Stimulated activated naive CD8-positive, alpha-beta T cell treated with anti-CD3 and anti-CD28 coated beads, Interleukin-15, amount 100 ng/mL, for 72 hours (primary cell): Measurements from ENCODE around the gene TCP11L2.
"Not testable (repeated sequence)": the region's sequence is repeated elsewhere in the genome, so short reads cannot be mapped to it uniquely, and the experiment has no call there.

Source experiments
- ATAC-seq: fragments of 150-1000 bp; cut with Tn5 transposase; 2 replicates; pipeline ENCODE4 v1.10.0; 2021; ENCODE audit warnings: mild to moderate bottlenecking, moderate library complexity
- DNase-seq, 2 donors: peaks; one replicate each; pipeline ENCODE4 v3.0.0; 2021 to 2022
- H3K27ac Mint-ChIP-seq, 2 donors: one replicate each; pipeline ENCODE4 v1.8.0; 2022; ENCODE audit warnings: mild to moderate bottlenecking in 2 of 2, mixed read lengths in 2 of 2, moderate library complexity in 2 of 2
- H3K27me3 Mint-ChIP-seq: one replicate; pipeline ENCODE4 v1.8.0; 2022; ENCODE audit warnings: mixed read lengths
- H3K4me1 Mint-ChIP-seq: one replicate; pipeline ENCODE4 v1.8.0; 2022; ENCODE audit warnings: mild to moderate bottlenecking, mixed read lengths
- H3K4me3 Mint-ChIP-seq, 2 donors: one replicate each; pipeline ENCODE4 v1.8.0; 2022; ENCODE audit warnings: mild to moderate bottlenecking in 2 of 2, mixed read lengths in 2 of 2, moderate library complexity in 1 of 2
- H3K9me3 Mint-ChIP-seq, 2 donors: one replicate each; pipeline ENCODE4 v1.8.0; 2022; ENCODE audit warnings: mixed read lengths in 2 of 2

TCP11L2 gene

DNA sequence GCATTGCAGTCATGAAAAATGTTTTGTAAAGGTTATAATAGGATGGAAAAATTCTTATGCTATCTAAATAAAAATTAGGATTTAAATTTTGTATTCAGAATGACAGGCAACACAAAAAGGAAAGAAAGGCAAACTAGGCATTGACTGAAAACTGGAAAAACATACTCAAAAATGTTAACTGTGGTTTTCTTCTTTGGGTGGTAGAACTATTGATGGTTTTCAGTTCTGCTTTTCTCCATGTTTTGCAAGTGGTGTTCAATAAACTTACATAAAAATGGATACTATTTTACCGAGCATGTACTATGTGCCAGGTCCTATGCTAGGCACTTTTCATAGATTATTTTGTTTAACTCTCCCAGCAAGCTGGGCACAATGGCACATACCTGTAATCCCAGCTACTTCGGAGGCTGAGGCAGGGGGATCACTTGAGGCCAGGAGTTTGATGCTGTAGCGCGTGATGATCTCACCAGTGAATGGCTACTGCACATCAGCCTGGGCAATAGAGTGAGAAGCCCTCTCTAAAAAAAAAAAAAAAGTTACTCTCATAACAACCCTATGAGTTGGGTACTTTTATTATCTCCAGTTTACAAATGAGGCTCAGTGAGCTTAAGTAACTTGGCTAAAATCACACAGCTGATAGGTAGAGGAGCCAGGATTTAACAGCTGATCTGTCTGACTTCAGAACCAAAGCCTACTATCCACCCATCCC, 26.3 kb upstream of the TCP11L2 start:
- ATAC-seq (no peak), DNase-seq (no peak)
- H3K27me3 Mint-ChIP-seq: no peaks in the 10 kb centered on the region
- no peak overlapping the region for H3K4me3 Mint-ChIP-seq
- H3K27ac Mint-ChIP-seq: no peak overlapping the region
- H3K9me3 Mint-ChIP-seq: no peaks in the 10 kb centered on the region
- no peaks in the 10 kb centered on the region for H3K4me1 Mint-ChIP-seq

DNA sequence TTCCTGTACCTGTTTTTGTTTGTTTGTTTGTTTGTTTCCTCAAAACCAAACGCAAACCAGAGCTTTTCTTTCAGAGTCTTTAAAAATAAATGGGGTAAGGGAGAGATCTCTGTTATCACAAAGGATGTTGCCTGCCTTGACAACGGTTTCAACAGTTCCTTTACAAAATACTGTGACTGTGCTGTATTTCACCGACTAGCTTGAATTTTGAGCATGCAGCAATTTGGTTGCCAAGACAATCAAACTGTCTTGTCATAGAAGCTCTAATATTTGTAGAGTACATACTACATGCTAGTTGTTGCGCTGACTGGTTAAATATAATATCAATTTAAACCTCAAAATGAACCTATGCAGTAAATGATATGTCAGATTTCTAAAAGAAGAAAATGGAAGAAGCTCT, 22.4 kb upstream of the TCP11L2 start:
- Mint-ChIP-seq H3K4me1 (peaks cover 23% of the 10 kb centered on the region), H3K4me3 (no peak overlapping the region), H3K27me3 (peaks cover 7% of the 10 kb centered on the region), H3K27ac (no peak overlapping the region), H3K9me3 (peaks cover 4 to 5% of the 10 kb centered on the region in 2 donors)
- DNase-seq (no peak), ATAC-seq (no peak)

DNA sequence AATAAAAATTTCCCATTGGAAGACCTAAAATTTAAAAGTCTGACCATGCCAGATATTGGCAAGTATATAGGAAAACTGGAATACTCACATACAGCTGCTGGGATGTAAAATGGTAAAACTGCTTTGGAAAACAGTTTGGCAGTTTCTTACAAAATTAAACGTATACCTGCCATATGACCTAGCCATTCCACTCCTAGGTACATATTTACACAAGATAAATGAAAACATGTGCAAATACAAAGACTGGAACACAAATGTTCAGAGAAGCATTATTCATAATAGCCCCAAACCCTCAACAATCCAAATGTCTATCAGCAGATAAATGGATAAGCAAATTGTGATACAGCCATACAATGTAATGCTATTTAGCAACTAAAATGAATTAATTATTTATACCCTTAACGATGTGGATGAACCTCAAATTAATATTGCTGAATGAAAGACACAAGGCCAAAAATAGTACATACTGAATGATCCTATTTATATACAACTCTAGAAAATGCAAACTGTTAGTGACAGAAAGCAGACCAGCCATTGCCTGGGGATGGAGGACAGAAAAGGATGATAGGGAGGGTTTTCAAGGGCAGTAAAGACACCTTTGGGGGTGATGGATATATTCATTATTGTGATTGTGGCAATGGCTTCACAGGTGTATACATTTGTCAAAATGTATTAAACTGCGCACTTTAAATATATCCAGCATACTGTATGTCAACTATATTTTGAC, 21.3 kb upstream of the TCP11L2 start:
- Mint-ChIP-seq H3K4me3 (no peak overlapping the region), H3K27ac (no peak overlapping the region), H3K27me3 (peaks cover 7% of the 10 kb centered on the region), H3K9me3 (peaks cover 4 to 5% of the 10 kb centered on the region in 2 donors), H3K4me1 (peaks cover 32% of the 10 kb centered on the region)
- no peak for DNase-seq
- no peak for ATAC-seq

DNA sequence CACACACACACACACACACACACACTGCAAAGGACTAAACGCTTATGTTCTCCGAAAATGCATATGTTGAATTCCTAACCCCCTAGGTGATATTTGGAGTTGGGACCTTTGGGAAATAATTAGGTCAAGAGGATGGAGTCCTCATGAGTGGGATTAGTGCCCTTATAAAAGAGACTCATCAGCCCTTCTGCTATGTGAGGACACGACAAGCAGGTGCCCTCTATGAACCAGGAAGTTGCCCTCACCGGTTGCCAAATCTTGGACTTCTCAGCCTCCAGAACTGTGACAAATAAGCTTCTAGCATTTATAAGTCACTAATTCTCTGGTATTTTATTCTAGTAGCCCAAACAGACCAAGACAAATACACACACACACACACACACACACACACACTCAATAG, 20.7 kb upstream of the TCP11L2 start:
- Mint-ChIP-seq H3K27ac (no peak overlapping the region), H3K9me3 (peaks cover 4 to 5% of the 10 kb centered on the region in 2 donors), H3K27me3 (peaks cover 7% of the 10 kb centered on the region), H3K4me1 (peaks cover 34% of the 10 kb centered on the region), H3K4me3 (no peak overlapping the region)
- ATAC-seq (no peak), DNase-seq (no peak)

DNA sequence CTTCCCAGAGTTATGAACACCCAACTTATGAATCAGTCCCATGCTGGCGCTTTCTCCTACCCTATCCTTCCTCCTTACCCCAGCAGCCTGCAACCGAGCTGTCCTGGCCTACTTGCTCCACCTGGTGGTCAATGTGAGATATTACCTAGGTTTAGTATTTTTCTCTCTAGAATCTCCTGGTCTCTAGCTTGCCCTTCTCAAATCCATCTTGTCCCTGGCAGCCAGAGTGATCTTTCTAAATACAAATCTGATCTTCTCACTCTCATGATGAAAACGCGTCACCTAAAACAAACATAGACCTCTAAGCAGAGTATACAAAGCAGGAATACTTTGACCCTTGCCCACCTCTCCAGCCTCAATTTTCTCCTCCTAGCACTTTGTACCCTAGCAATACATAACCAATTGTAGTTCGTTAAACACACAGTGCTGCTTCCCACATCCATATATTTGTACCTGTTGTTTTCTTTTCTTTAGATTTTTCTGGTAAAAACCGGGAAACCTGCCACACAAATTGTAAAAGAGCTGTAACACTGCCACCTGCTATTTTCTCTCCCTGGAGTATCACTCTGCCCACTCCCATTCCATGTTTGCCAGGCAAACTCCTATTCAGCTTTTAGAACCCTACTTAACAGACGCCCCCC, 20.0 kb upstream of the TCP11L2 start:
- Mint-ChIP-seq H3K9me3 (peaks cover 4 to 5% of the 10 kb centered on the region in 2 donors), H3K27ac (peak overlapping the region in 1 of 2 donors; percentile 18), H3K4me3 (no peak overlapping the region)

DNA sequence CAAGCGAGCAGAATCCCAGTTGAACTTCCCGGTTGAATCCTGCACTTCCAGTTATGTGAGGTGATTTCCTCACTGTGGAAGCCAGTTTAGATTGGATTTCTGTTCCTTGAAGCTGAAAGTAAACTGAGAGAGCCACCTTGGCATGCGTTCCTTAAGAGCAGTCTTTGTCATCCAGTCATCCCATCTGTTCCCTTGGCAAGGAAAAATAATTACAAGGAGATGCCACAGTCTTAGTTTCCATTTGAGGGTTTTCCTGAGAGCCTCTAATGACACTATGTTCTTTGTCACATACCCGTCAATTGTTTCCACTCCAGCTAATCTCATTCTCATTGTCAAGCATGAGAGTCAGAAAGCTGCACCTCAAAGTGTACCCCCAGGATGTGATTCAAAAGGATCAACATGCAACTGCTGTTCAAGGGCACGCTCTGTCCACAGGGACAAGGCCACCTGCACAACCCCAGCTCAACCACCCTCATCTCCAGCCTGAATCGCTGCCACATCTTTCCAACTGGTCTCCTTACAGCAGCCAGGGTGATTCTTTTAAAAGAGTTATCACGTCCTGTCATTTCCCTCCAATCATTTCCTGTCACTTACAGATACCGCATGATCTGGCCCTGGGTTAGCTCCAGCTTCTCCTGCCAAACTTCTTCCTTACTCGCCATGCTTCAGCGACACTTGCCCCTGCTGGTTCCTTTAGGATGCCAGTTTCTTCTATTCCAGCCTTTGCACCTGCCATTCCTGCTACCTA, 18.0 kb upstream of the TCP11L2 start:
- Mint-ChIP-seq H3K4me3 (no peak overlapping the region), H3K27me3 (peaks cover 7% of the 10 kb centered on the region), H3K9me3 (peaks cover 4 to 9% of the 10 kb centered on the region in 2 donors), H3K4me1 (peaks cover 57% of the 10 kb centered on the region), H3K27ac (no peak overlapping the region)
- DNase-seq (no peak), ATAC-seq (peak; percentile 29)

More for the DNA sequence above, 20.0 kb upstream of the TCP11L2 start:
- Mint-ChIP-seq H3K27me3 (peaks cover 7% of the 10 kb centered on the region), H3K4me1 (peaks cover 38% of the 10 kb centered on the region)
- peak; percentile 85 for ATAC-seq
- peak; percentile 46 to 55 for DNase-seq

DNA sequence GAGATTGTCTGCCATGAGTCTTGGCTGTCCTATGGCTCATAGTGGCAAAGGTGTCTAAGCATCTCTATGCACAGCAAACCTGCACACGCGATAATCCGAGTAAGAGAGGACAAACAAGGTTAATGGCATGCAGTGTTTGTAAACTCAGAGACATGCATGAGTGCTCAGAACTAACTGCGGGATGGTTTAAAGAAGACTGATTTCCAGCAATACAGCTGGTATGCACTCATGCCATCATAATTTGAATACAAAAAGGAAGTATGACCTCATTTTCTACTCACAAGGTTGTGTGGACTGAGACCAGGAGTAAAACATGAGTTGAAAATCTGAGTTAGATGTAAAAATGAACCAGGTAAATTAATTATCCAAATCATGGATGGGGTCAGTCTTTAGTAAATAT, 16.6 kb upstream of the TCP11L2 start:
- Mint-ChIP-seq H3K9me3 (peaks cover 4 to 10% of the 10 kb centered on the region in 2 donors), H3K27ac (no peak overlapping the region), H3K27me3 (peaks cover 7% of the 10 kb centered on the region), H3K4me3 (no peak overlapping the region), H3K4me1 (peaks cover 61% of the 10 kb centered on the region)
- DNase-seq: no peak
- no peak for ATAC-seq

DNA sequence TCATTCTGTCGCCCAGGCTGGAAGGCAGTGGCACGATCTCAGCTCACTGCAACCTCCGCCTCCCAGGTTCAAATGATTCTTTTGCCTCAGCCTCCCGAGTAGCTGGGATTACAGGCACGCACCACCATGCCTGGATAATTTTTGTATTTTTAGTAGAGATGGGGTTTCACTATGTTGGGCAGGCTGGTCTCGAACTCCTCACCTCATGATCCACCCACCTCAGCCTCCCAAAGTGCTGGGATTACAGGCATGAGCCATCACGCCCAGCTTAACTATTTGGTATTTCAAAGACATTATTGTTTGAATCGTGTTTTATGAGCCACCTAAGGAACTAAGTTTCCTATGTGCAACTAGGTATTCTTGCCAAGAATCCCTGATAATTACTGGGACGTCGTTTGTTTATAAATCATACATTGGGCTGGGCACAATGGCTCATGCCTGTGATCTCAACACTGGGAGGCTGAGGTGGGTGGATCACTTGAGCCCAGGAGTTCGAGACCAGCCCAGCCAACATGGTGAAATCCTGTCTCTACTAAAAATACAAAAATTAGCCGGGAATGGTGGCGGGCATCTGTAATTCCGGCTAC, 15.9 kb upstream of the TCP11L2 start:
- not testable (repeated sequence) for H3K27me3 Mint-ChIP-seq, H3K4me3 Mint-ChIP-seq, DNase-seq, H3K27ac Mint-ChIP-seq, ATAC-seq
- Mint-ChIP-seq H3K4me1 (peaks cover 61% of the 10 kb centered on the region), H3K9me3 (peaks cover 4 to 10% of the 10 kb centered on the region in 2 donors)

DNA sequence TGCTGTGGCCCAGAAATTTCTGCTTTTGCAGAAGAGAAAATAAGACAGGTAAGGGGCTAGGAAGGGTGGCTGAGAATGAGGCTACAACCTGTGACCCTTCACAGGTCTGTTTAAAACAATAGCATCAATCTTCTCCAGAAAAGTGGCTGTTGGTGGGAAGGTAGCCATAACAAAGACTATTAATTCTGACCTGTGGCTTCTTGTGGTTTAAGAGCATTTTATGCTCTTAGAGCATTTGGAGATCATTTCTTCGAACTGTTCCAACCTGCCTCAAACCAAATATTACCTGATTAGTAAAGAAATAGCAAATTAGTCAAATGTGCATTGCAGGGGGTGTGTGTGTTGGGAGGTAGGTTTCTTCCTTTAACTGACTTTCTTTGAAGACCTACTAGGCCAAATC, 15.2 kb upstream of the TCP11L2 start:
- Mint-ChIP-seq H3K27me3 (peaks cover 7% of the 10 kb centered on the region), H3K4me3 (peak overlapping the region in 1 of 2 donors; percentile 16), H3K4me1 (peaks cover 58% of the 10 kb centered on the region), H3K9me3 (peaks cover 1 to 6% of the 10 kb centered on the region in 2 donors), H3K27ac (peak overlapping the region; percentile 91 to 98)
- DNase-seq (no peak), ATAC-seq (no peak)

DNA sequence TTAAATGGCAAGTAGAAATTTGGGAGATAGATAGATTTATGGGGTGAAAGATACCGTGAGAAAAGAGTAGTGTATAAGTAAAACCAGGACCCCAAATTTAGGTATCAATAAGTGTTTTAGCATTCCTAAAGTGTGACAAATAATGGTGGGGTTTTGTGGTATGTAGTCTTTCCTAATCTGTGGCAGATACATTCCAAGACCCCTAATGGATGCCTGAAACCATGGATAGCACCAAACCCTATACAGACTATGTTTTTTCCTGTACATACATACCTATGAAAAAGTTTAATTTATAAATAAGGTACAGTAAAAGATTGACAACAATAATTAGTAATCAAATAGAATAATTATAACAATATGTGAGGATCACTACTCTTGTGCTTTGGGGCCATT, 14.4 kb upstream of the TCP11L2 start:
- Mint-ChIP-seq H3K9me3 (peaks cover 0 to 5% of the 10 kb centered on the region in 2 donors), H3K27ac (peak overlapping the region; percentile 99), H3K4me3 (peak overlapping the region; percentile 16 to 30), H3K27me3 (peaks cover 7% of the 10 kb centered on the region), H3K4me1 (peaks cover 52% of the 10 kb centered on the region)
- ATAC-seq: no peak
- no peak for DNase-seq

DNA sequence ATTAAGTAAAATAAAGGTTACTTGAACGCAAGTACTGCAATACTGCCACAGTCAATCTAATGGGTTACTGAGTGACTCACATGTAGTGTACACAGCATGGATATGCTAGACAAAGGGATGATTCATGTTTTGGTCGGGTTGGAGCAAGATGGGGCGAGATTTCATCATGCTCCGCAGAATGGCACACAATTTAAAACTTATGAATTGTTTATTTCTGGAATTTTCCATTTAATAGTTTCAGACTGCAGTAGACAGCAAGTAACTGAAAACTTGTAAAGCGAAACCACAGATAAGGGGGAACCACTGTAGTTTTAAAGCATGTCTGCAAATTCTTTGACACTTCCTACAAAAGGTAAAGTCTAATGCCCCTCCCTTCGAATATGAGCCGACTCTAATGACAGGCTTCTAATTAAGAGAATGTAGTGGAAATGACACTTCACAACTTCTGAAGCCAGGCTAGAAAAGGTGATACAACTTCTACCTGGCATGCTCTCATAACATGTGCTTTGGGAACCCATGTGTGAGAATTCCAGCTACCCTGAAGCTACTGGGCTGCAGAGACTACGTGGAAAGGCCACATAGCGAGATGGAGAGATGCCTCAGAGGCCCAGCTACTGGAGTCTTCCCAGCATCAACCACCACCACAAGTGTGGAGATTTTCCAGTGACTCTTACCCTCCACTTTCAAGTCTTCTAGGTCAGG, 13.9 kb upstream of the TCP11L2 start:
- Mint-ChIP-seq H3K4me3 (no peak overlapping the region), H3K27ac (peak overlapping the region; percentile 99), H3K27me3 (peaks cover 7% of the 10 kb centered on the region), H3K4me1 (peaks cover 52% of the 10 kb centered on the region), H3K9me3 (peaks cover 0 to 5% of the 10 kb centered on the region in 2 donors)
- ATAC-seq (peak; percentile 97), DNase-seq (peak; percentile 39 to 52)

DNA sequence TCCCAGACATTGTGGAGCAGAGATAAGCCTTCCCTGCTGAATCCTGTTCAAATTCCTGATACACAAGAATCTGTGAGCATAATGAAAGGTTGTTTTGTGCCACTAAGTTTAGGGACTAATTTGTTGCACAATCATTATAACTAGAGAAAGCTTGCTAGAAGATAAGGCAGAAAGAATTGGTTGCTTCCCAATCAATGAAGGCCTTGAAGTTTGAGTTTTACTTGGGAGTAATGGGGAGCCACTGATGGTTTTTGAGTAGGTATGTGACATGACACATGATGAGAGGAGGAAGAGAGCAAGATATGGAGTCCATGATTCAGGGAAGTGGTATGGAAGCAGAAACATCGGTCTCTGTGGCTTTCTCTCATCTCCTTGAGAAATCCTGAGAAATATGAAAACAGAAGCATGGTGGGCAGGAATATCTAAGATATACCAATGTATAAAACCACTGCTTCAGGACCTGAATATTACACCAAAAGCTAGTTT, 13.3 kb upstream of the TCP11L2 start:
- Mint-ChIP-seq H3K4me3 (no peak overlapping the region), H3K4me1 (peaks cover 47% of the 10 kb centered on the region), H3K9me3 (peaks cover 0 to 5% of the 10 kb centered on the region in 2 donors), H3K27ac (peak overlapping the region; percentile 99), H3K27me3 (peaks cover 2% of the 10 kb centered on the region)
- no peak for DNase-seq
- ATAC-seq: no peak

DNA sequence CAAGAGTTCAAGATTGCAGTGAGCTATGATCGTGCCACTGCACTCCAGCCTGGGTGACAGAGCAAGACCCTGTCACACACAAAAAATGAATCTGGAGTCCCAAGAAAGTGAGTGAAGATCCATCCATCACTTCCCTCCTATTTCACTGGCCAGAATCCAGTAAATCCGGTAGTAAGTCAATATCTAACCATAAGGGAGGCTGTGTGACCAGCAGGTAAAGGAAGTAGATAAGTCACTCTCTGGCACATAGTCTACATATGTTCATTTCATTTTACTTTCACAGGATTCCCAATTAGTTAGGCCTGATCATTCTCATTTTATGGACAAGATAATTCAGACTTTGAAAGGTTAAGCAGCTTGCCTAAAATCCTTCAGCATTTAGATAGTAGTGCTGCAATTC, 11.9 kb upstream of the TCP11L2 start:
- peaks cover 0 to 5% of the 10 kb centered on the region in 2 donors for H3K9me3 Mint-ChIP-seq
- no peaks in the 10 kb centered on the region for H3K27me3 Mint-ChIP-seq
- no peak for ATAC-seq
- H3K27ac Mint-ChIP-seq: no peak overlapping the region
- no peak overlapping the region for H3K4me3 Mint-ChIP-seq
- peaks cover 35% of the 10 kb centered on the region for H3K4me1 Mint-ChIP-seq
- no peak for DNase-seq

DNA sequence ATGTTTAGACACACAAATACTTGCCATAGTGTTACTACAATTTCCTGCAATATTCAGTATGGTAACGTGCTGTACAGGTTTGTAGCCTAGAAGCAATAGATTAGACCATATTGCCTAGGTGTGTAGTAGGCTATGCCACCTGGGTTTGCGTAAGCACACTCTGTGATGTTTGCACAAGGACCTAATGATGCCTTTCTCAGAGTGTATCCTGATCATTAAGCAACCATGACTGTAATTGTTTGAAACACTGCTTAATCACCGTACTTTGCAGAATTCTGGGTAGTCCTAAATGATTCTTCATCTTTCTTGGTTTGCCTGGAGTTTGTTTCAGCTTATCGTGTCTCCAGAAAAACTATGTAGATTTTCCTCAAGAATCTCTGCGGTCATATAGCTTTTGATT, 11.2 kb upstream of the TCP11L2 start:
- Mint-ChIP-seq H3K27me3 (no peaks in the 10 kb centered on the region), H3K9me3 (peaks cover 0 to 5% of the 10 kb centered on the region in 2 donors), H3K4me1 (peaks cover 28% of the 10 kb centered on the region), H3K27ac (no peak overlapping the region), H3K4me3 (no peak overlapping the region)
- ATAC-seq: no peak
- DNase-seq: no peak
